Spleen (tissue), 11 donors: ENCODE results near the gene PLAC1. TPM values are rescaled to one million over a fixed set of nuclear protein-coding genes. Genes with fewer than 3 reads are reported as not detected.

Source experiments
- DNase-seq: peaks from one replicate; pipeline ENCODE4 v3.0.0-alpha.2; 2020
- H3K27ac ChIP-seq, 8 donors: fragments of 200-600 bp; sonication (generic) in 7 of 8; 1 replicate in 4 of 8; 2 replicates in 4 of 8; pipeline versions ENCODE4 v1.5.0 to v1.8.0; 2016 to 2021; ENCODE audit warnings: inconsistent platforms in 4 of 8, mild to moderate bottlenecking in 4 of 8, moderate library complexity in 1 of 8
- H3K27me3 ChIP-seq, 7 donors: fragments of 200-600 bp; sonication (generic) in 6 of 7; replicated peaks in 1 of 7; 1 replicate in 4 of 7; 2 replicates in 3 of 7; pipeline versions ENCODE4 v1.5.0 to v1.8.0; 2016 to 2021; ENCODE audit warnings: inconsistent platforms in 3 of 7, mild to moderate bottlenecking in 1 of 7
- H3K36me3 ChIP-seq, 6 donors: fragments of 200-600 bp; sonication (generic) in 5 of 6; 1 replicate in 4 of 6; 2 replicates in 2 of 6; pipeline versions ENCODE4 v1.5.0 to v1.8.0; 2016 to 2021; ENCODE audit warnings: inconsistent platforms in 2 of 6
- H3K4me1 ChIP-seq, 6 donors: fragments of 200-600 bp; sonication (generic) in 5 of 6; 1 replicate in 3 of 6; 2 replicates in 3 of 6; pipeline versions ENCODE4 v1.5.0 to v1.8.0; 2016 to 2021; ENCODE audit warnings: inconsistent platforms in 3 of 6
- H3K4me3 ChIP-seq, 8 donors: fragments of 200-600 bp; sonication (generic) in 7 of 8; 1 replicate in 4 of 8; 2 replicates in 4 of 8; pipeline versions ENCODE4 v1.5.0 to v1.8.0; 2016 to 2021; ENCODE audit warnings: inconsistent platforms in 4 of 8, mild to moderate bottlenecking in 4 of 8, moderate library complexity in 2 of 8
- H3K9me3 ChIP-seq, 8 donors: fragments of 200-600 bp; sonication (generic) in 7 of 8; 1 replicate in 4 of 8; 2 replicates in 4 of 8; pipeline versions ENCODE4 v1.5.0 to v1.8.0; 2016 to 2021; ENCODE audit warnings: inconsistent platforms in 4 of 8
- POLR2A ChIP-seq, 3 donors: fragments of 450-650 bp; IDR thresholded peaks; one replicate each; pipeline ENCODE4 v1.5.1; 2017; ENCODE audit warnings: antibody characterized with exemption in 3 of 3, mild to moderate bottlenecking in 1 of 3
- POLR2AphosphoS5 ChIP-seq, 3 donors: sonication (generic); formaldehyde crosslinking; IDR thresholded peaks; one replicate each; pipeline ENCODE4 v1.5.1; 2017; ENCODE audit warnings: antibody characterized with exemption in 3 of 3
- WGBS, 5 donors: extraction: QIAGEN DNeasy Blood & Tissue Kit in 3 of 5; methylation state at CpG; one replicate each; pipeline versions ENCODE4 v1.1.5 to v1.1.7; 2013 to 2018; 5-methylcytosine and 5-hydroxymethylcytosine counted together
- intact Hi-C: fragments of 100-400 bp; cut with DNase I; formaldehyde crosslinking; loops from one replicate; pipeline ENCODE4 v1.15.0; 2023; ENCODE audit warnings: low total_unique reads
- polyA plus RNA-seq, 3 donors: library from polyadenylated mRNA; stranded (reverse); fragments of 200-250 nt; gene quantifications; one replicate each; pipeline ENCODE4 v1.2.1, GENCODE V29; 2013
- total RNA-seq, 7 donors: library from RNA; depleted of rRNA in 3 of 7; stranded (reverse); fragments of >200 nt in 3 of 7; fragmentation: NEBNext Ultra II Directional in 4 of 7; extraction: Animal tissue kit (Norgen Biotek cat#: 25700) in 4 of 7; gene quantifications; one replicate each; pipeline versions ENCODE4 v1.1.0 to v1.2.1, GENCODE V29; 2016 to 2021
- TF ChIP-seq, protein P1 (sequence below), 11 experiments: fragments of 200-600 bp in 7 of 11; fragments of 450-650 bp in 4 of 11; sonication (generic) in 4 of 11; IDR thresholded peaks in 8 of 11; conservative IDR thresholded peaks in 3 of 11; 1 replicate in 7 of 11; 2 replicates in 4 of 11; pipeline versions ENCODE4 v1.4.0 to v1.8.0; 2016 to 2021; ENCODE audit warnings: antibody characterized with exemption in 11 of 11, inconsistent platforms in 4 of 11, mild to moderate bottlenecking in 1 of 11
- donor health status: healthy with polysubstance abuse.
- donor health status: DM: no; HTN: no; CAD: no; lungs with moderate emphysema.
- donor health status: DM: no; HTN: no; CAD: no.
- donor health status: Bipolar disorder and iron deficiency.
- donor health status: healthy.
- donor health status: DM: no; HTN: no; CAD: no.
- donor health status: DM: yes; HTN: yes; CAD: no.

The PLAC1 gene
- total and polyA plus RNA-seq, 10 donors, result not detected

DNA sequence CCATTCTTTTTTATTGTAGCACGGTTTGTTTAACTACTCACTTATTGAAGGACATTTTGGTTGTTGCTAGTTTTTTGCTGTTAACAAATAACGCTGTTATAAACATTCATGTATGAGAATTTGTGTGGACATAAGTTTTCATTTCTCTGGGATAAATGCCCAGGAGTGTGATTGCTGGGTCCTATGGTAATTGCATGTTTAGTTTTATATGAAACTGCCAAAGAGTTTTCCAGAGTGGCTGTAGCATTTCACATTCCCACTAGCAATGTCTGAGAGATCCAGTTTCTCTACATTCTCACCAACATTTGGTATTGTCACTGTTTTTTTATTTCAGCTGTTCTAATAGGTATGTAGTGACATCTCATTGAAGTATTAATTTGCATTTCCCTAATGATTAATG is 66.8 kb downstream of the PLAC1 start:
- TF ChIP-seq POLR2A (IDR thresholded peaks at IDR 0.05) (no peak), POLR2AphosphoS5 (IDR thresholded peaks at IDR 0.05) (no peak)
- TF ChIP-seq, protein P1, sequence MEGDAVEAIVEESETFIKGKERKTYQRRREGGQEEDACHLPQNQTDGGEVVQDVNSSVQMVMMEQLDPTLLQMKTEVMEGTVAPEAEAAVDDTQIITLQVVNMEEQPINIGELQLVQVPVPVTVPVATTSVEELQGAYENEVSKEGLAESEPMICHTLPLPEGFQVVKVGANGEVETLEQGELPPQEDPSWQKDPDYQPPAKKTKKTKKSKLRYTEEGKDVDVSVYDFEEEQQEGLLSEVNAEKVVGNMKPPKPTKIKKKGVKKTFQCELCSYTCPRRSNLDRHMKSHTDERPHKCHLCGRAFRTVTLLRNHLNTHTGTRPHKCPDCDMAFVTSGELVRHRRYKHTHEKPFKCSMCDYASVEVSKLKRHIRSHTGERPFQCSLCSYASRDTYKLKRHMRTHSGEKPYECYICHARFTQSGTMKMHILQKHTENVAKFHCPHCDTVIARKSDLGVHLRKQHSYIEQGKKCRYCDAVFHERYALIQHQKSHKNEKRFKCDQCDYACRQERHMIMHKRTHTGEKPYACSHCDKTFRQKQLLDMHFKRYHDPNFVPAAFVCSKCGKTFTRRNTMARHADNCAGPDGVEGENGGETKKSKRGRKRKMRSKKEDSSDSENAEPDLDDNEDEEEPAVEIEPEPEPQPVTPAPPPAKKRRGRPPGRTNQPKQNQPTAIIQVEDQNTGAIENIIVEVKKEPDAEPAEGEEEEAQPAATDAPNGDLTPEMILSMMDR (IDR thresholded peaks at IDR 0.05 in 8 of 11, conservative IDR thresholded peaks at IDR 0.05 in 3 of 11), result no peak
- H3K9me3 ChIP-seq, result no peaks in the 10 kb centered on the region
- 59 to 97% (median 91%) methylated on average over 2 of the region's 2 CpGs for WGBS, 5 donors
- no peak overlapping the region for H3K27ac ChIP-seq
- H3K36me3 ChIP-seq, result no peaks in the 10 kb centered on the region
- DNase-seq, result no peak
- H3K4me1 ChIP-seq, result no peaks in the 10 kb centered on the region
- intact Hi-C loops, result no loop called here
- H3K4me3 ChIP-seq, result no peak overlapping the region
- H3K27me3 ChIP-seq, result peaks cover 0 to 13% (median 0%) of the 10 kb centered on the region in 7 donors

DNA sequence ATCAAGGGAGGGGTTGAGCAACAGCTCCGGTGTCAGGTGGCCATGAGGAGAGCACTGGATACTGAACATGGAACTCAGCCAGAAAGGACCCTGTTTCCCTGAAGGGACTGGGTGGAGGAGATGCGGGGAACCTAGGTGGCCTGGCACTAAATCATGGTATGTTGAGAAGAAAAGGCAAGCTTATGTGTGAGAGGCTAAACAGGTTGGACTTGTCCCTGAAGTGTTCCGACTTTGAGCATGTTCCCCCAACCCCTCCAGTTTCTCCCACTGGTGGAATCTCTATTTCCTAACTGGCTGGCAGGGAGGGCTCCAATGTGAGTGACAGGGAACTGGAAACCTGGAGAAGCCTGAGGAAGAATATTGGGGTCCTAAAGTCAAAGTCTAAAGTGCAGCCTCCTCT is 69.5 kb downstream of the PLAC1 start:
- no peaks in the 10 kb centered on the region for H3K4me1 ChIP-seq
- H3K4me3 ChIP-seq, result no peak overlapping the region
- peaks cover 0 to 11% (median 0%) of the 10 kb centered on the region in 7 donors for H3K27me3 ChIP-seq
- H3K36me3 ChIP-seq, result no peaks in the 10 kb centered on the region
- 67 to 88% (median 78%) methylated on average over 3 of the region's 3 CpGs for WGBS, 5 donors
- H3K27ac ChIP-seq, result no peak overlapping the region
- TF ChIP-seq, protein P1 (IDR thresholded peaks at IDR 0.05 in 8 of 11, conservative IDR thresholded peaks at IDR 0.05 in 3 of 11), result no peak
- TF ChIP-seq POLR2AphosphoS5 (IDR thresholded peaks at IDR 0.05) (no peak), POLR2A (IDR thresholded peaks at IDR 0.05) (no peak)
- no peaks in the 10 kb centered on the region for H3K9me3 ChIP-seq
- DNase-seq, result no peak
- intact Hi-C loops, result no loop called here

DNA sequence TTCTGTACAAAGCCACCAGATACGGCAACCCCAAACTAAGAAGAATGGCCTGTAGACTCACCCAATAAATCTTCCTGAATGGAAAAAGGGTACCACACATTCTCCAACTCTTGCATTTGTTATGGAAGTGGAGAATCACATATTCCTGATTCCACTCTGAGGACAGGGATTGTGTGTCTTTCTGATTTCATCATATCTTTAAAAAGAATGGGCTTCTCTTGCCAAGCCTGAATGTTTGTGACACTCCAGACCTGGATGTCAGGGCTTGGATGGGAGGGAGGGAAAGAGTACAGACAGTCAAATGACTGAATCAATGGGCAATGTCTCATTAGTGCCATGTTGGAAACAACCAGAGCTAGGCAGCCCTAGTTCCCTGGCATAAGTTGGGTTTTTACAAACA is 77.4 kb downstream of the PLAC1 start:
- WGBS, 5 donors, result 90 to 100% (median 100%) methylated on average over 1 of the region's 1 CpG
- Histone ChIP-seq H3K4me3 (no peak overlapping the region), H3K27me3 (peaks cover 0 to 5% (median 0%) of the 10 kb centered on the region in 7 donors), H3K9me3 (no peaks in the 10 kb centered on the region), H3K36me3 (no peaks in the 10 kb centered on the region), H3K4me1 (no peaks in the 10 kb centered on the region), H3K27ac (no peak overlapping the region)
- no peak for DNase-seq
- intact Hi-C loops, result no loop called here
- TF ChIP-seq POLR2AphosphoS5 (IDR thresholded peaks at IDR 0.05) (no peak), POLR2A (IDR thresholded peaks at IDR 0.05) (no peak)
- TF ChIP-seq, protein P1 (IDR thresholded peaks at IDR 0.05 in 8 of 11, conservative IDR thresholded peaks at IDR 0.05 in 3 of 11), result no peak

DNA sequence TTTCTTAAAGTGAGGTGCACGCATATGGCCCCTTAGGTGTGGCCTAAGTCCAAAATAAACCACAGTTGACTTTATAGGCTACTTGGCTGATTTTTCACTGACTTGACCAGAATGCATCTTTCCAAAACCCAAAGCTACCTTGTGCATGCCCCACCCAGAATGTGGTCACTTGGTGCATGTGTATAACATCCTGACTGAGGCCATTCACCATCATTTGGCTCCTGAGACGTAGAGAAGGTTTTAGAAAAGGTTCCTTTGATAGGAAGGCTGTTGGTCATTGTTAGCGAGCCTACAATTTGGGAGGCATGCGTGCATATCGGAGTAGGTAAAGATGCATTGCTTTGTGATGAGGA is 84.6 kb downstream of the PLAC1 start:
- H3K36me3 ChIP-seq, result no peaks in the 10 kb centered on the region
- no peak for DNase-seq
- WGBS, 5 donors, result 67 to 94% (median 74%) methylated on average over 5 of the region's 5 CpGs
- no peak overlapping the region for H3K4me3 ChIP-seq
- no peaks in the 10 kb centered on the region for H3K9me3 ChIP-seq
- no peak overlapping the region for H3K27ac ChIP-seq
- intact Hi-C loops, result no loop called here
- H3K4me1 ChIP-seq, result no peaks in the 10 kb centered on the region
- no peaks in the 10 kb centered on the region for H3K27me3 ChIP-seq
- TF ChIP-seq, protein P1 (IDR thresholded peaks at IDR 0.05 in 8 of 11, conservative IDR thresholded peaks at IDR 0.05 in 3 of 11), result no peak
- TF ChIP-seq POLR2A (IDR thresholded peaks at IDR 0.05) (no peak), POLR2AphosphoS5 (IDR thresholded peaks at IDR 0.05) (no peak)
